ENCODE measurements around the gene XCL2.
"Not testable (repeated sequence)": the region's sequence is repeated elsewhere in the genome, so short reads cannot be mapped to it uniquely, and the experiment has no call there.

XCL2 gene

DNA sequence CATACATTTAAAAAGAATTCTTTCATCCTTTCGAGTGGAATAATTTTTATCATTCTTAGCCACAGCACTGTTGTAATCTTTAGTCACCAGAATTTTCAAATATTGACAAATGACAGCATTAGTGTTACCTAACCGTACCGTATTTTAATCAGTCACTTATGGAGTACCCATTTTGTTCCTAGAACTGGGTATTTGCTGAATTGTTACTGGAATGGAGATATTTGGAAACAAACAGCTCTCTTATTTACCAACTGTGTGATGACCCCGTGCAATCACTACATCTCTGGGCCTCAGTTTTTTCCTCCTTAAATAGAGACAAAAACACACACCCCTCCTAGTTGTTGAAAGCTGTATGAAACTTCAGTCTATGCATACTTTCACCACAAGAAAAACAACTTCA is 7.9 kb upstream of the XCL2 start:
- Histone ChIP-seq H3K27me3 (ENCODE audit: insufficient read depth, low read length) (no peaks in the 10 kb centered on the region), H2AFZ (ENCODE audit: low read length) (no peak overlapping the region), H3K9ac (ENCODE audit: low read length) (no peak overlapping the region), H3K36me3 (ENCODE audit: insufficient read depth, low read length) (no peaks in the 10 kb centered on the region), H3F3A (ENCODE audit: insufficient read depth, low read length) (no peaks in the 10 kb centered on the region), H3K79me2 (ENCODE audit: insufficient read depth, low read length) (no peaks in the 10 kb centered on the region), H3K4me3 (ENCODE audit: low read depth, low read length, poor library complexity, severe bottlenecking) (no peak overlapping the region), H3K4me1 (ENCODE audit: insufficient read depth, low read length, severe bottlenecking) (no peaks in the 10 kb centered on the region), H3K4me2 (ENCODE audit: low read length) (no peak overlapping the region), H3K9me2 (ENCODE audit: low read depth, low read length) (no peaks in the 10 kb centered on the region), H3K27ac (ENCODE audit: low read depth, low read length, poor library complexity, severe bottlenecking) (no peak overlapping the region), H3K9me3 (ENCODE audit: low read length) (no peaks in the 10 kb centered on the region), H4K20me1 (ENCODE audit: insufficient read depth, low read length) (no peaks in the 10 kb centered on the region)
- TF ChIP-seq EZH2 (IDR thresholded peaks at IDR 0.05; ENCODE audit: borderline replicate concordance, low read length): no peak
- TF ChIP-seq, protein P1, sequence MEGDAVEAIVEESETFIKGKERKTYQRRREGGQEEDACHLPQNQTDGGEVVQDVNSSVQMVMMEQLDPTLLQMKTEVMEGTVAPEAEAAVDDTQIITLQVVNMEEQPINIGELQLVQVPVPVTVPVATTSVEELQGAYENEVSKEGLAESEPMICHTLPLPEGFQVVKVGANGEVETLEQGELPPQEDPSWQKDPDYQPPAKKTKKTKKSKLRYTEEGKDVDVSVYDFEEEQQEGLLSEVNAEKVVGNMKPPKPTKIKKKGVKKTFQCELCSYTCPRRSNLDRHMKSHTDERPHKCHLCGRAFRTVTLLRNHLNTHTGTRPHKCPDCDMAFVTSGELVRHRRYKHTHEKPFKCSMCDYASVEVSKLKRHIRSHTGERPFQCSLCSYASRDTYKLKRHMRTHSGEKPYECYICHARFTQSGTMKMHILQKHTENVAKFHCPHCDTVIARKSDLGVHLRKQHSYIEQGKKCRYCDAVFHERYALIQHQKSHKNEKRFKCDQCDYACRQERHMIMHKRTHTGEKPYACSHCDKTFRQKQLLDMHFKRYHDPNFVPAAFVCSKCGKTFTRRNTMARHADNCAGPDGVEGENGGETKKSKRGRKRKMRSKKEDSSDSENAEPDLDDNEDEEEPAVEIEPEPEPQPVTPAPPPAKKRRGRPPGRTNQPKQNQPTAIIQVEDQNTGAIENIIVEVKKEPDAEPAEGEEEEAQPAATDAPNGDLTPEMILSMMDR (IDR thresholded peaks at IDR 0.05; ENCODE audit: low read length): no peak

GRCh38 chr1:168550971-168551370 is 7.2 kb upstream of the XCL2 start:
- H3K9me3 ChIP-seq (ENCODE audit: low read length): no peaks in the 10 kb centered on the region
- no peak overlapping the region for H3K9ac ChIP-seq (ENCODE audit: low read length)
- H3K4me3 ChIP-seq (ENCODE audit: low read depth, low read length, poor library complexity, severe bottlenecking): no peak overlapping the region
- no peaks in the 10 kb centered on the region for H3K27me3 ChIP-seq (ENCODE audit: insufficient read depth, low read length)
- TF ChIP-seq, protein P1 (IDR thresholded peaks at IDR 0.05; ENCODE audit: low read length): no peak
- TF ChIP-seq EZH2 (IDR thresholded peaks at IDR 0.05; ENCODE audit: borderline replicate concordance, low read length): no peak
- no peaks in the 10 kb centered on the region for H3K4me1 ChIP-seq (ENCODE audit: insufficient read depth, low read length, severe bottlenecking)
- H4K20me1 ChIP-seq (ENCODE audit: insufficient read depth, low read length): no peaks in the 10 kb centered on the region
- no peak overlapping the region for H3K27ac ChIP-seq (ENCODE audit: low read depth, low read length, poor library complexity, severe bottlenecking)
- no peaks in the 10 kb centered on the region for H3F3A ChIP-seq (ENCODE audit: insufficient read depth, low read length)
- H3K4me2 ChIP-seq (ENCODE audit: low read length): no peak overlapping the region
- H2AFZ ChIP-seq (ENCODE audit: low read length): no peak overlapping the region
- no peaks in the 10 kb centered on the region for H3K9me2 ChIP-seq (ENCODE audit: low read depth, low read length)
- no peaks in the 10 kb centered on the region for H3K79me2 ChIP-seq (ENCODE audit: insufficient read depth, low read length)
- no peaks in the 10 kb centered on the region for H3K36me3 ChIP-seq (ENCODE audit: insufficient read depth, low read length)

GRCh38 chr1:168546553-168546895 is 2.7 kb upstream of the XCL2 start:
- H4K20me1 ChIP-seq (ENCODE audit: insufficient read depth, low read length); H3K9me2 ChIP-seq (ENCODE audit: low read depth, low read length); H3K27ac ChIP-seq (ENCODE audit: low read depth, low read length, poor library complexity, severe bottlenecking); H3F3A ChIP-seq (ENCODE audit: insufficient read depth, low read length); H3K79me2 ChIP-seq (ENCODE audit: insufficient read depth, low read length); H3K4me3 ChIP-seq (ENCODE audit: low read depth, low read length, poor library complexity, severe bottlenecking); H3K4me1 ChIP-seq (ENCODE audit: insufficient read depth, low read length, severe bottlenecking); H3K4me2 ChIP-seq (ENCODE audit: low read length); H3K9ac ChIP-seq (ENCODE audit: low read length); H3K36me3 ChIP-seq (ENCODE audit: insufficient read depth, low read length); H3K27me3 ChIP-seq (ENCODE audit: insufficient read depth, low read length); H3K9me3 ChIP-seq (ENCODE audit: low read length); H2AFZ ChIP-seq (ENCODE audit: low read length): not testable (repeated sequence)

DNA sequence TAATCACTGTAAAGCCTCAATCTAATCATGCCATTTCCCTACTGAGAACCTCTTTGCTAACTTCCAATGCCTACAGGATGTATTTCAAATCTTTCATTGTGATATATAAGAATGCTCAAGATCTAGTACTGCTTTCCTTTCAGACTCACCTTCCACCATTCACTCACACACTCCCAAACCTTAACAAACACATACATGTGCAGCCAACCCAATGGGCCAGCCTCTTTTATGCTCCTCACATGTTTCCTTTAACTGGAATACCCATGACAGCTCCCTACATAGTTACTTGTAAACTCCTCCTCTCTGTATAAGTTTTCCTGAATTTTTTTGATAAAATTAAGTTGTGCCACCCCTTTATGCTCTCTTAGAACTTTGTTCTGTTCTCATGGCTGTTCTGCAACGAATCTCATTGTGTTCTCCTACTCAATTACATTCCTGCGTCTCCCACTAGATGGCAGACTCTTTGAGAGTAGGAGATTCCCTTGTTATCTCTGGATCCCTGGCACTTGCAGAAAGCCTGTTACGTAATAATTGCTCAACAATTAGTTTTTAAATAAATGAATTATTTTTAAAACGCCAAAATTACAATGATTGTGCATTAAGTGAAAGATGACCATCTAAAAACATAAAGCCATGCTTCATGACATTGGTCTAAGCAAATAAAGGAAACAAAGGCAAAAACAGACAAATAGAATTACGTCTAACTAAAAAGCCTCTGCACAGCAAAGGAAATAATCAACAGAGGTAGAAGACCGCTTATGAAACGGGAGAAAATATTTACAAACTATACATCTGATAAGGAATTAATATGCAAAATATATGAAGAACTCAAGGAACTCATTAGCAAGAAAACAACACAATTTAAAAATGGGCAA is 2.1 kb upstream of the XCL2 start:
- not testable (repeated sequence) for H3K9ac ChIP-seq (ENCODE audit: low read length); H3K4me1 ChIP-seq (ENCODE audit: insufficient read depth, low read length, severe bottlenecking); H3K27me3 ChIP-seq (ENCODE audit: insufficient read depth, low read length); H3K4me2 ChIP-seq (ENCODE audit: low read length); H3K36me3 ChIP-seq (ENCODE audit: insufficient read depth, low read length); H3K79me2 ChIP-seq (ENCODE audit: insufficient read depth, low read length); H2AFZ ChIP-seq (ENCODE audit: low read length); H3F3A ChIP-seq (ENCODE audit: insufficient read depth, low read length); H3K27ac ChIP-seq (ENCODE audit: low read depth, low read length, poor library complexity, severe bottlenecking); H4K20me1 ChIP-seq (ENCODE audit: insufficient read depth, low read length); H3K4me3 ChIP-seq (ENCODE audit: low read depth, low read length, poor library complexity, severe bottlenecking); H3K9me2 ChIP-seq (ENCODE audit: low read depth, low read length); H3K9me3 ChIP-seq (ENCODE audit: low read length)
- TF ChIP-seq, protein P1 (IDR thresholded peaks at IDR 0.05; ENCODE audit: low read length): peak; percentile 22; the same call in 1 of the 2 replicates

DNA sequence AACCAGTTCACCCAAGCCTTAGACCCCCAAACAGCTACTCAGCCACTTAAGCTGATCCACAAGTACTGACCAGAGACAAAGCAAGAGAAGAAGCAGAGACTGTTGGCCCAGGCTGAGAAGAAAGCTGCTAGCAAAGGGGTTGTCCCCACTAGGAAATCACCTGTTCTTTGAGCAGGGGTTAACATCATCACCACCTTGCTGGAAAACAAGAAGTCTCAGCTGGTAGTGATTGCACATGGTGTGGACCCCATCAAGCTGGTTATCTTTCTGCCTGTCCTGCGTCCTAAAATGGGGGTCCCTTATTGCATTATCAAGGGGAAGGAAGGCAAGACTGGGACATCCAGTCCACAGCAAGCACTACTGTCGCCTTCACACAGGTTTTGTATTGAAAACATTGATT is 819 bp downstream of the XCL2 start:
- not testable (repeated sequence) for H3K9ac ChIP-seq (ENCODE audit: low read length); H3K9me2 ChIP-seq (ENCODE audit: low read depth, low read length); H3F3A ChIP-seq (ENCODE audit: insufficient read depth, low read length); H3K27ac ChIP-seq (ENCODE audit: low read depth, low read length, poor library complexity, severe bottlenecking); H4K20me1 ChIP-seq (ENCODE audit: insufficient read depth, low read length); H2AFZ ChIP-seq (ENCODE audit: low read length); H3K4me2 ChIP-seq (ENCODE audit: low read length); H3K9me3 ChIP-seq (ENCODE audit: low read length); H3K27me3 ChIP-seq (ENCODE audit: insufficient read depth, low read length); H3K36me3 ChIP-seq (ENCODE audit: insufficient read depth, low read length); H3K4me1 ChIP-seq (ENCODE audit: insufficient read depth, low read length, severe bottlenecking); H3K4me3 ChIP-seq (ENCODE audit: low read depth, low read length, poor library complexity, severe bottlenecking); H3K79me2 ChIP-seq (ENCODE audit: insufficient read depth, low read length)

Measured in OCI-LY1 (cell line).